NB4 (cell line): ENCODE results near the gene OPA3.
A peak's percentile ranks its signal among the peaks of the same experiment; 100 is the strongest.

Experiments used
- DNase-seq: peaks from one replicate; pipeline ENCODE4 v3.0.0; 2010; ENCODE audit warnings: low read depth
- H3K4me3 ChIP-seq: one replicate; pipeline ENCODE4 v1.5.1; 2011; ENCODE audit warnings: mild to moderate bottlenecking, low read depth, low read length, moderate library complexity
- MYC ChIP-seq: IDR thresholded peaks from 2 replicates; pipeline ENCODE4 v1.6.1; 2011; ENCODE audit warnings: low read depth, low read length
- POLR2A ChIP-seq: IDR thresholded peaks from 2 replicates; pipeline ENCODE4 v1.6.1; 2011; ENCODE audit warnings: mild to moderate bottlenecking; ENCODE audit not compliant: insufficient read length; ENCODE audit errors: extremely low read depth
- TF ChIP-seq, protein P1 (sequence below): IDR thresholded peaks from 2 replicates; pipeline ENCODE4 v1.6.1; 2011; ENCODE audit warnings: low read depth, low read length
- TF ChIP-seq, protein P2 (sequence below): IDR thresholded peaks from one replicate; pipeline ENCODE4 v1.5.1; 2012; ENCODE audit warnings: low read depth, low read length

Gene OPA3

GRCh38 chr19:45498411-45499195, 86.0 kb downstream of the OPA3 start, which contains the start of gene PPM1N:
Gene PPM1N (plus strand): TSS chr19:45498443. CDS start chr19:45498473, 30 bp downstream.
- TF ChIP-seq MYC (no peak), POLR2A (no peak)
- TF ChIP-seq, protein P1, sequence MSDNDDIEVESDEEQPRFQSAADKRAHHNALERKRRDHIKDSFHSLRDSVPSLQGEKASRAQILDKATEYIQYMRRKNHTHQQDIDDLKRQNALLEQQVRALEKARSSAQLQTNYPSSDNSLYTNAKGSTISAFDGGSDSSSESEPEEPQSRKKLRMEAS: no peak
- TF ChIP-seq, protein P2, sequence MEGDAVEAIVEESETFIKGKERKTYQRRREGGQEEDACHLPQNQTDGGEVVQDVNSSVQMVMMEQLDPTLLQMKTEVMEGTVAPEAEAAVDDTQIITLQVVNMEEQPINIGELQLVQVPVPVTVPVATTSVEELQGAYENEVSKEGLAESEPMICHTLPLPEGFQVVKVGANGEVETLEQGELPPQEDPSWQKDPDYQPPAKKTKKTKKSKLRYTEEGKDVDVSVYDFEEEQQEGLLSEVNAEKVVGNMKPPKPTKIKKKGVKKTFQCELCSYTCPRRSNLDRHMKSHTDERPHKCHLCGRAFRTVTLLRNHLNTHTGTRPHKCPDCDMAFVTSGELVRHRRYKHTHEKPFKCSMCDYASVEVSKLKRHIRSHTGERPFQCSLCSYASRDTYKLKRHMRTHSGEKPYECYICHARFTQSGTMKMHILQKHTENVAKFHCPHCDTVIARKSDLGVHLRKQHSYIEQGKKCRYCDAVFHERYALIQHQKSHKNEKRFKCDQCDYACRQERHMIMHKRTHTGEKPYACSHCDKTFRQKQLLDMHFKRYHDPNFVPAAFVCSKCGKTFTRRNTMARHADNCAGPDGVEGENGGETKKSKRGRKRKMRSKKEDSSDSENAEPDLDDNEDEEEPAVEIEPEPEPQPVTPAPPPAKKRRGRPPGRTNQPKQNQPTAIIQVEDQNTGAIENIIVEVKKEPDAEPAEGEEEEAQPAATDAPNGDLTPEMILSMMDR: no peak
- DNase-seq: peak; percentile 27

DNA sequence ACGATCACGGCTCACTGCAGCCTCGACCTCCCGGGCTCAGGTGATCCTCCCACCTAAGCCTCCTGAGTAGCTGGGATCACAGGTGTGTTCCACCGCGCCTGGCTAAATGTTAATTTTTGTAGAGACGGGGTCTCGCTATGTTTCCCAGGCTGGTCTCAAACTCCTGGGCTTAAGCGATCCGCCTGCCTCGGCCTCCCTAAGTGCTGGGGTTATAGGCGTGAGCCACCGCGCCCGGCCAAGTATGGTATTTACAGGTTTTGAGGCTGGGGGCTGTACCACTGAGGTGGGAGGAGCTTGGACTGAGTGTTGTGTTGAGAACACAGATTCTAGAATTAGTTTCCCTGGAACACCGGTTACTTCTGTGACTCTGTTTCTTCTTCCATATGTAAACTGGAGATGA, 86.8 kb downstream of the OPA3 start:
- TF ChIP-seq MYC: no peak
- TF ChIP-seq, protein P1: no peak
- no peak for TF ChIP-seq POLR2A
- TF ChIP-seq, protein P2: no peak
- DNase-seq: no peak
- H3K4me3 ChIP-seq: no peak overlapping the region

More at GRCh38 chr19:45498411-45499195, 86.0 kb downstream of the OPA3 start, which contains the start of gene PPM1N:
- no peak within 1 kb of the TSS for H3K4me3 ChIP-seq

GRCh38 chr19:45496349-45496953, 88.2 kb downstream of the OPA3 start:
- DNase-seq: peak; percentile 38
- H3K4me3 ChIP-seq: no peak overlapping the region
- TF ChIP-seq, protein P2: no peak
- TF ChIP-seq, protein P1: no peak
- TF ChIP-seq MYC: no peak
- no peak for TF ChIP-seq POLR2A

DNA sequence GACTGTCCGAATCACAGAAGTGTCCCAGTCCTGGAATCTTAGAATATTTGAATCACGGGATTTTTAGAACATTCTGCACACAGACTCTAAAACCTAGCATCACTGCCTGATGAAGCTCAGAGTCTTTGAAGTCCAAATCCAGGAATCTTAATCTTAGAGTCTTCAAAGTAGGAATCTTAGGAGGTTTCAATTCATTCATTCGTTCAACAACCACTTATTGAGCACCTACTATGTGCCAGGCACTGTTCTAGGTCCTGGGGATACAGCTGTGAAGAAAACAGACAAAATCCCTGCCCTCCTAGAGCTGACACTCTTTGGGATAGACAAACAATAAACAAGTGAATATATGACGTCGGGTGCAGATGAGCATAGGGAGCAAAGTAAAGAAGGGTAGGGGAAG, 89.4 kb downstream of the OPA3 start:
- no peak for DNase-seq
- H3K4me3 ChIP-seq: no peak overlapping the region
- TF ChIP-seq POLR2A (no peak), MYC (no peak)
- TF ChIP-seq, protein P1: no peak
- TF ChIP-seq, protein P2: no peak

- DNase-seq: no peak
- TF ChIP-seq MYC: no peak
- TF ChIP-seq, protein P1: no peak
- TF ChIP-seq POLR2A: no peak
- TF ChIP-seq, protein P2: no peak
- no peak overlapping the region for H3K4me3 ChIP-seq
Observed at GRCh38 chr19:45494261-45494916, 90.2 kb downstream of the OPA3 start.
